Measurements from ENCODE around the gene PPIB.
A peak's percentile ranks its signal among the peaks of the same experiment; 100 is the strongest.

The PPIB gene

GRCh38 chr15:64157599-64158125 lies 5.2 kb downstream of the PPIB start:
- DNase-seq: no peak

GRCh38 chr15:64156652-64157331 lies 6.0 kb downstream of the PPIB start:
- DNase-seq: no peak

GRCh38 chr15:64155802-64156651 lies 6.8 kb downstream of the PPIB start:
- no peak for DNase-seq

GRCh38 chr15:64153480-64154367 lies 9.1 kb downstream of the PPIB start:
- peak; percentile 83 for DNase-seq

- peak; percentile 8 for DNase-seq
These were observed 10.1 kb downstream of the PPIB start for GRCh38 chr15:64152507-64153387.

GRCh38 chr15:64151727-64152506 lies 10.9 kb downstream of the PPIB start, which contains the start of gene SNX22:
Gene SNX22, plus strand, starts transcription at chr15:64151731. Its CDS starts 45 bp downstream, at chr15:64151776.
- DNase-seq: peak; percentile 35

GRCh38 chr15:64149893-64150578 lies 12.8 kb downstream of the PPIB start:
- no peak for DNase-seq

GRCh38 chr15:64149424-64149823 lies 13.4 kb downstream of the PPIB start:
- no peak for DNase-seq

GRCh38 chr15:64148581-64148980 lies 14.2 kb downstream of the PPIB start:
- no peak for DNase-seq

- no peak for DNase-seq
These were observed 14.7 kb downstream of the PPIB start for GRCh38 chr15:64148168-64148567.

- DNase-seq: no peak
These were observed 15.7 kb downstream of the PPIB start for GRCh38 chr15:64146885-64147681.

- DNase-seq: no peak
These were observed 16.3 kb downstream of the PPIB start for GRCh38 chr15:64146520-64146884.

GRCh38 chr15:64146041-64146440 lies 16.8 kb downstream of the PPIB start:
- no peak for DNase-seq

GRCh38 chr15:64144565-64145281 lies 18.1 kb downstream of the PPIB start:
- DNase-seq: no peak

- no peak for DNase-seq
These were observed 18.6 kb downstream of the PPIB start for GRCh38 chr15:64144192-64144564.

- DNase-seq: no peak
These were observed 19.5 kb downstream of the PPIB start for GRCh38 chr15:64143276-64143675.

- DNase-seq: no peak
These were observed 20.9 kb downstream of the PPIB start for GRCh38 chr15:64141798-64142512.

GRCh38 chr15:64138331-64138941 lies 24.4 kb downstream of the PPIB start:
- DNase-seq: no peak

Data from COR-L47 (cell line).